ENCODE results near the gene PRMT2.
"Not testable (repeated sequence)": the region's sequence is repeated elsewhere in the genome, so short reads cannot be mapped to it uniquely, and the experiment has no call there.

The PRMT2 gene

GRCh38 chr21:46675595-46676280 is 40.3 kb downstream of the PRMT2 start:
- no peak for DNase-seq (ENCODE audit: extremely low read depth, low read depth)
- TF ChIP-seq, protein P1, sequence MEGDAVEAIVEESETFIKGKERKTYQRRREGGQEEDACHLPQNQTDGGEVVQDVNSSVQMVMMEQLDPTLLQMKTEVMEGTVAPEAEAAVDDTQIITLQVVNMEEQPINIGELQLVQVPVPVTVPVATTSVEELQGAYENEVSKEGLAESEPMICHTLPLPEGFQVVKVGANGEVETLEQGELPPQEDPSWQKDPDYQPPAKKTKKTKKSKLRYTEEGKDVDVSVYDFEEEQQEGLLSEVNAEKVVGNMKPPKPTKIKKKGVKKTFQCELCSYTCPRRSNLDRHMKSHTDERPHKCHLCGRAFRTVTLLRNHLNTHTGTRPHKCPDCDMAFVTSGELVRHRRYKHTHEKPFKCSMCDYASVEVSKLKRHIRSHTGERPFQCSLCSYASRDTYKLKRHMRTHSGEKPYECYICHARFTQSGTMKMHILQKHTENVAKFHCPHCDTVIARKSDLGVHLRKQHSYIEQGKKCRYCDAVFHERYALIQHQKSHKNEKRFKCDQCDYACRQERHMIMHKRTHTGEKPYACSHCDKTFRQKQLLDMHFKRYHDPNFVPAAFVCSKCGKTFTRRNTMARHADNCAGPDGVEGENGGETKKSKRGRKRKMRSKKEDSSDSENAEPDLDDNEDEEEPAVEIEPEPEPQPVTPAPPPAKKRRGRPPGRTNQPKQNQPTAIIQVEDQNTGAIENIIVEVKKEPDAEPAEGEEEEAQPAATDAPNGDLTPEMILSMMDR (IDR thresholded peaks at IDR 0.05; ENCODE audit: low read depth, low read length): no peak

DNA sequence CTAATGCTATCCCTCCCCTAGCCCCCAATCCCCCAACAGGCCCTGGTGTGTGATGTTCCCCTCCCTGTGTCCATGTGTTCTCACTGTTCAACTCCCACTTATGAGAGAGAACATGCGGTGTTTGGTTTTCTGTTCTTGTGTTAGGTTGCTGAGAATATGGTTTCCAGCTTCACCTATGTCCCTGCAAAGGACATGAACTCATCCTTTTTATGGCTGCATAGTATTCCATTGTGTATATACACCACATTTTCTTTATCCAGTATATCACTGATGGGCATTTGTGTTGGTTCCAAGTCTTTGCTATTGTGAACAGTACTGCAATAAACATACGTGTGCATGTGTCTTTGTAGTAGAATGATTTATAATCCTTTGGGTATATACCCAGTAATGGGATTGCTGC is 41.1 kb downstream of the PRMT2 start:
- DNase-seq (ENCODE audit: extremely low read depth, low read depth): not testable (repeated sequence)

- DNase-seq (ENCODE audit: extremely low read depth, low read depth): not testable (repeated sequence)
Measured at GRCh38 chr21:46681593-46681992, 46.1 kb downstream of the PRMT2 start.

GRCh38 chr21:46698652-46699051 is 63.2 kb downstream of the PRMT2 start:
- DNase-seq (ENCODE audit: extremely low read depth, low read depth): not testable (repeated sequence)

- not testable (repeated sequence) for DNase-seq (ENCODE audit: extremely low read depth, low read depth)
Measured at GRCh38 chr21:46699104-46699503, 63.6 kb downstream of the PRMT2 start.

All from AG09319 (cell line).